CD4-positive, alpha-beta T cell (primary cell): ENCODE data around the gene NTM. TPM values are rescaled to one million over a fixed set of nuclear protein-coding genes. Genes with fewer than 3 reads are reported as not detected.

ENCODE experiments used
- ATAC-seq: fragments of 200-7000 bp; cut with Tn5 transposase; one replicate; pipeline ENCODE4 v1.10.0; 2022; ENCODE audit warnings: mild to moderate bottlenecking; ENCODE audit not compliant: poor library complexity
- CTCF ChIA-PET: fragments of 350-600 bp; sonication (Branson Sonifier 250); formaldehyde crosslinking; loops from one replicate; lab custom pipeline; 2021; ENCODE audit warnings: antibody characterized with exemption, inconsistent platforms; lab: Charles Lee
- POLR2A ChIA-PET: fragments of 350-600 bp; sonication (Branson Sonifier 250); formaldehyde crosslinking; loops from one replicate; lab custom pipeline; 2021; ENCODE audit warnings: antibody characterized with exemption, inconsistent platforms; lab: Charles Lee
- DNase-seq, 14 experiments: peaks; one replicate each; pipeline ENCODE4 v3.0.0-alpha.2; 2013 to 2020; ENCODE audit warnings: mixed read lengths in 2 of 14
- H3K27ac ChIP-seq, 2 donors: one replicate each; pipeline versions ENCODE4 v1.5.1 to v1.7.0; 2013; ENCODE audit warnings: low read length in 2 of 2, low read depth in 1 of 2, mild to moderate bottlenecking in 1 of 2
- H3K27me3 ChIP-seq, 2 experiments: 1 replicate in 1 of 2; 2 replicates in 1 of 2; pipeline versions ENCODE4 v1.6.1 to v1.7.0; 2013; ENCODE audit warnings: low read length in 2 of 2, control low read depth in 1 of 2, mild to moderate bottlenecking in 1 of 2, moderate library complexity in 1 of 2; ENCODE audit not compliant: insufficient read depth in 2 of 2, control insufficient read depth in 1 of 2
- H3K36me3 ChIP-seq: one replicate; pipeline ENCODE4 v1.6.1; 2013; ENCODE audit warnings: low read length, control low read depth; ENCODE audit not compliant: insufficient read depth
- H3K4me1 ChIP-seq: one replicate; pipeline ENCODE4 v1.6.1; 2013; ENCODE audit warnings: low read length, control low read depth; ENCODE audit not compliant: insufficient read depth
- H3K4me3 ChIP-seq: one replicate; pipeline ENCODE4 v1.5.1; 2013; ENCODE audit warnings: mild to moderate bottlenecking, low read length, moderate library complexity
- H3K9me3 ChIP-seq, 2 experiments: 1 replicate in 1 of 2; 2 replicates in 1 of 2; pipeline versions ENCODE4 v1.6.1 to v1.7.0; 2013; ENCODE audit warnings: low read length in 2 of 2, mild to moderate bottlenecking in 2 of 2, control low read depth in 1 of 2, moderate library complexity in 1 of 2; ENCODE audit not compliant: control insufficient read depth in 1 of 2, insufficient read depth in 1 of 2
- H3K27ac Mint-ChIP-seq: one replicate; pipeline ENCODE4 v1.8.0; 2020; ENCODE audit warnings: mixed read lengths
- H3K27me3 Mint-ChIP-seq: one replicate; pipeline ENCODE4 v1.8.0; 2021; ENCODE audit warnings: mixed read lengths
- H3K36me3 Mint-ChIP-seq: one replicate; pipeline ENCODE4 v1.8.0; 2021; ENCODE audit warnings: low read depth, mixed read lengths
- H3K4me1 Mint-ChIP-seq: one replicate; pipeline ENCODE4 v1.8.0; 2021; ENCODE audit warnings: low read depth, mixed read lengths
- H3K4me3 Mint-ChIP-seq: one replicate; pipeline ENCODE4 v1.8.0; 2020; ENCODE audit warnings: mild to moderate bottlenecking, mixed read lengths
- H3K9me3 Mint-ChIP-seq: one replicate; pipeline ENCODE4 v1.8.0; 2020; ENCODE audit warnings: mixed read lengths
- CTCF ChIP-seq: fragments of 200-600 bp; IDR thresholded peaks from one replicate; pipeline ENCODE4 v1.8.0; 2022; ENCODE audit warnings: antibody characterized with exemption, mild to moderate bottlenecking
- intact Hi-C, 2 experiments: fragments of 100-400 bp; cut with DNase I in 1 of 2; cut with micrococcal nuclease in 1 of 2; formaldehyde crosslinking; loops; one replicate each; pipeline versions ENCODE4 v1.15.1 to v1.9.0; 2023 to 2025; cut with DNase I, micrococcal nuclease
- total RNA-seq, 174 experiments: library from RNA in 2 of 174; stranded (reverse) in 2 of 174; gene quantifications; one replicate each; pipeline ENCODE4 v1.2.3 and lab custom pipeline; 2021 to 2026

Gene NTM
- total RNA-seq, 2 experiments from 2014 or later: not detected

- no peak for ATAC-seq
- TF ChIP-seq CTCF: no peak
- Histone ChIP-seq H3K27ac (no peak overlapping the region), H3K4me1 (no peaks in the 10 kb centered on the region), H3K4me3 (no peak overlapping the region), H3K9me3 (peaks cover 4 to 15% of the 10 kb centered on the region in 2 experiments), H3K36me3 (no peaks in the 10 kb centered on the region), H3K27me3 (no peaks in the 10 kb centered on the region)
- ChIA-PET POLR2A (no interaction called here), CTCF (no interaction called here)
- H3K27me3 Mint-ChIP-seq: no peaks in the 10 kb centered on the region
- no peak for DNase-seq
- intact Hi-C loops: no loop called here
- peaks cover 19% of the 10 kb centered on the region for H3K9me3 Mint-ChIP-seq
- H3K4me3 Mint-ChIP-seq: no peak overlapping the region
- no peaks in the 10 kb centered on the region for H3K4me1 Mint-ChIP-seq
- H3K36me3 Mint-ChIP-seq: no peaks in the 10 kb centered on the region
- H3K27ac Mint-ChIP-seq: no peak overlapping the region
These were observed 856.1 kb downstream of the NTM start for GRCh38 chr11:132226522-132226921.

GRCh38 chr11:132228746-132229325 is 858.4 kb downstream of the NTM start:
- DNase-seq (no peak), ATAC-seq (no peak)
- no peaks in the 10 kb centered on the region for H3K36me3 Mint-ChIP-seq
- POLR2A ChIA-PET: no interaction called here
- H3K36me3 ChIP-seq: no peaks in the 10 kb centered on the region
- H3K9me3 Mint-ChIP-seq: peaks cover 13% of the 10 kb centered on the region
- no peak for TF ChIP-seq CTCF
- no peak overlapping the region for H3K27ac ChIP-seq
- no peak overlapping the region for H3K4me3 ChIP-seq
- CTCF ChIA-PET: no interaction called here
- no peaks in the 10 kb centered on the region for H3K4me1 ChIP-seq
- H3K4me1 Mint-ChIP-seq: no peaks in the 10 kb centered on the region
- H3K27ac Mint-ChIP-seq: no peak overlapping the region
- H3K9me3 ChIP-seq: peaks cover 4 to 17% of the 10 kb centered on the region in 2 experiments
- intact Hi-C loops: no loop called here
- no peak overlapping the region for H3K4me3 Mint-ChIP-seq
- no peaks in the 10 kb centered on the region for H3K27me3 ChIP-seq
- no peaks in the 10 kb centered on the region for H3K27me3 Mint-ChIP-seq

GRCh38 chr11:132231656-132232347 is 861.4 kb downstream of the NTM start:
- Histone ChIP-seq H3K27me3 (no peaks in the 10 kb centered on the region), H3K4me3 (no peak overlapping the region), H3K27ac (no peak overlapping the region), H3K9me3 (peaks cover 0 to 17% of the 10 kb centered on the region in 2 experiments), H3K36me3 (no peaks in the 10 kb centered on the region), H3K4me1 (no peaks in the 10 kb centered on the region)
- TF ChIP-seq CTCF: no peak
- no peaks in the 10 kb centered on the region for H3K36me3 Mint-ChIP-seq
- H3K4me1 Mint-ChIP-seq: no peaks in the 10 kb centered on the region
- ChIA-PET CTCF (no interaction called here), POLR2A (no interaction called here)
- intact Hi-C loops: no loop called here
- no peak overlapping the region for H3K4me3 Mint-ChIP-seq
- H3K9me3 Mint-ChIP-seq: peaks cover 11% of the 10 kb centered on the region
- H3K27me3 Mint-ChIP-seq: no peaks in the 10 kb centered on the region
- no peak overlapping the region for H3K27ac Mint-ChIP-seq
- DNase-seq (no peak), ATAC-seq (no peak)
